ENCODE results near the gene LITAF. TPM values are rescaled to one million over a fixed set of nuclear protein-coding genes. Genes with fewer than 3 reads are reported as not detected.

LITAF gene
- total RNA-seq (2022; extraction: Qiagen RNA extraction; ENCODE audit: low read depth): 170 to 199 TPM (median 190 TPM) in 5 replicates

GRCh38 chr16:11586856-11587642 is at the start of gene LITAF:
Gene LITAF (minus strand): TSS chr16:11586919. CDS start chr16:11556730, 30,189 bp downstream.

Other genes with a start within 250 kb of the LITAF start
- 22.5 to 31.9 TPM (median 30.4 TPM) in 5 replicates for gene RMI2, start 241.5 kb downstream of the LITAF start, total RNA-seq (2022; extraction: Qiagen RNA extraction; ENCODE audit: low read depth)
- gene SNN, start 81.5 kb upstream of the LITAF start, total RNA-seq (2022; extraction: Qiagen RNA extraction; ENCODE audit: low read depth): 14.5 to 17.7 TPM (median 17.2 TPM) in 5 replicates
- 33.9 to 41.5 TPM (median 40.8 TPM) in 5 replicates for gene TXNDC11, start 155.9 kb upstream of the LITAF start, total RNA-seq (2022; extraction: Qiagen RNA extraction; ENCODE audit: low read depth)
- 24.2 to 32.2 TPM (median 28.0 TPM) in 5 replicates for gene ZC3H7A, start 210.3 kb upstream of the LITAF start, total RNA-seq (2022; extraction: Qiagen RNA extraction; ENCODE audit: low read depth)